Measurements from ENCODE around the gene RNASE12. TPM values are rescaled to one million over a fixed set of nuclear protein-coding genes. Genes with fewer than 3 reads are reported as not detected.

RNASE12 gene
- total and polyA plus RNA-seq, 7 donors: not detected

GRCh38 chr14:20614038-20614840 is 23.1 kb upstream of the RNASE12 start:
- peak overlapping the region; percentile 74 for H3K4me3 ChIP-seq
- WGBS, 3 donors: 15 to 18% (median 17%) methylated on average over 17 of the region's 17 CpGs
- DNase-seq: no peak
- intact Hi-C loops (cut with DNase I): loop anchor here in 1 of 2 donors (5.0 to 10.0 kb wide), 2 partner anchors 243 to 361 kb away; no protein-coding TSS in a partner anchor
- TF ChIP-seq, protein P1, sequence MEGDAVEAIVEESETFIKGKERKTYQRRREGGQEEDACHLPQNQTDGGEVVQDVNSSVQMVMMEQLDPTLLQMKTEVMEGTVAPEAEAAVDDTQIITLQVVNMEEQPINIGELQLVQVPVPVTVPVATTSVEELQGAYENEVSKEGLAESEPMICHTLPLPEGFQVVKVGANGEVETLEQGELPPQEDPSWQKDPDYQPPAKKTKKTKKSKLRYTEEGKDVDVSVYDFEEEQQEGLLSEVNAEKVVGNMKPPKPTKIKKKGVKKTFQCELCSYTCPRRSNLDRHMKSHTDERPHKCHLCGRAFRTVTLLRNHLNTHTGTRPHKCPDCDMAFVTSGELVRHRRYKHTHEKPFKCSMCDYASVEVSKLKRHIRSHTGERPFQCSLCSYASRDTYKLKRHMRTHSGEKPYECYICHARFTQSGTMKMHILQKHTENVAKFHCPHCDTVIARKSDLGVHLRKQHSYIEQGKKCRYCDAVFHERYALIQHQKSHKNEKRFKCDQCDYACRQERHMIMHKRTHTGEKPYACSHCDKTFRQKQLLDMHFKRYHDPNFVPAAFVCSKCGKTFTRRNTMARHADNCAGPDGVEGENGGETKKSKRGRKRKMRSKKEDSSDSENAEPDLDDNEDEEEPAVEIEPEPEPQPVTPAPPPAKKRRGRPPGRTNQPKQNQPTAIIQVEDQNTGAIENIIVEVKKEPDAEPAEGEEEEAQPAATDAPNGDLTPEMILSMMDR (IDR thresholded peaks at IDR 0.05): no peak
- H3K27ac ChIP-seq: peak overlapping the region; percentile 62
- ATAC-seq: peak in 1 of 4 donors; percentile 2
- no peaks in the 10 kb centered on the region for H3K36me3 ChIP-seq (ENCODE audit: insufficient read depth in 1 of 2, low read depth in 1 of 2)
- H3K27me3 ChIP-seq (ENCODE audit: insufficient read depth in 3 of 3, low read length in 2 of 3): no peaks in the 10 kb centered on the region
- H3K9me3 ChIP-seq: no peaks in the 10 kb centered on the region
- peaks cover 29% of the 10 kb centered on the region for H3K4me1 ChIP-seq

- Histone ChIP-seq H3K36me3 (ENCODE audit: insufficient read depth in 1 of 2, low read depth in 1 of 2) (no peaks in the 10 kb centered on the region), H3K27ac (peak overlapping the region; percentile 62), H3K4me3 (peak overlapping the region; percentile 74), H3K9me3 (no peaks in the 10 kb centered on the region), H3K4me1 (peaks cover 29% of the 10 kb centered on the region), H3K27me3 (ENCODE audit: insufficient read depth in 3 of 3, low read length in 2 of 3) (no peaks in the 10 kb centered on the region)
- WGBS, 3 donors: 0 to 1% (median 0%) methylated on average over 34 of the region's 34 CpGs
- TF ChIP-seq, protein P1 (IDR thresholded peaks at IDR 0.05): peak; percentile 68
- intact Hi-C loops (cut with DNase I): loop anchor here in 1 of 2 donors (1.0 to 10.0 kb wide), 4 partner anchors 68 to 361 kb away; partner anchors contain the start of gene TEP1
- DNase-seq (peak; percentile 78 to 85), ATAC-seq (peak; percentile 78 to 84 (median 80))
Measured at GRCh38 chr14:20613094-20614037, 22.2 kb upstream of the RNASE12 start.

- Histone ChIP-seq H3K9me3 (no peaks in the 10 kb centered on the region), H3K27me3 (ENCODE audit: insufficient read depth in 3 of 3, low read length in 2 of 3) (no peaks in the 10 kb centered on the region), H3K36me3 (ENCODE audit: insufficient read depth in 1 of 2, low read depth in 1 of 2) (no peaks in the 10 kb centered on the region), H3K4me1 (peaks cover 29% of the 10 kb centered on the region), H3K27ac (peak overlapping the region; percentile 62), H3K4me3 (peak overlapping the region; percentile 74)
- DNase-seq (no peak), ATAC-seq (no peak)
- TF ChIP-seq, protein P1 (IDR thresholded peaks at IDR 0.05): no peak
- intact Hi-C loops (cut with DNase I): loop anchor here in 1 of 2 donors (2.0 to 10.0 kb wide), 3 partner anchors 200 to 362 kb away; partner anchors contain the start of gene TEP1
- WGBS, 3 donors: 35 to 46% (median 45%) methylated on average over 5 of the region's 5 CpGs
Measured at GRCh38 chr14:20612403-20612802, 21.2 kb upstream of the RNASE12 start.

DNA sequence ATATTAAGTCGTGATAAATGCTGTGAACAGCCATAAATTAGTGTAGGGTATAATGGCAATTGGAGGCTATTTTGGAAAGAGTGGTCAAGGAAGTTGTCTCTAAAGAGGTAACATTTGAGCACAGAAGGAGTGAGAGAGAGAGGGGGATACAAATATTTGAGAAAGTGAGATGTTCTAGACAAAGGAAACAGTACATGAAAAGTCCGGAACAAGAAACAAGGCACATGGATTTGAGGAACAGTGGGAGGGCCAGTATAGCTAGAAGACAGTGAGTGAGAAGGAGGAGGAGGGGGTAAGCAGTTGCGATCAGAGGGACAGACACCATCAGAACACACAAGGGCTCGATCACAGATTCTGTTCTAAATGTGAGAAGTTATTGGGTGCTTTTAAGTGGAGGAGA is 20.1 kb upstream of the RNASE12 start:
- TF ChIP-seq, protein P1 (IDR thresholded peaks at IDR 0.05): no peak
- ATAC-seq: no peak
- 33 to 50% (median 42%) methylated on average over 4 of the region's 4 CpGs for WGBS, 3 donors
- no peaks in the 10 kb centered on the region for H3K9me3 ChIP-seq
- H3K27me3 ChIP-seq (ENCODE audit: insufficient read depth in 3 of 3, low read length in 2 of 3): no peaks in the 10 kb centered on the region
- peaks cover 29% of the 10 kb centered on the region for H3K4me1 ChIP-seq
- no peak overlapping the region for H3K27ac ChIP-seq
- intact Hi-C loops (cut with DNase I): loop anchor here in 1 of 2 donors (1.0 to 10.0 kb wide), 3 partner anchors 246 to 364 kb away; partner anchors contain the start of gene TTC5
- H3K4me3 ChIP-seq: peak overlapping the region; percentile 84
- no peak for DNase-seq
- H3K36me3 ChIP-seq (ENCODE audit: insufficient read depth in 1 of 2, low read depth in 1 of 2): no peaks in the 10 kb centered on the region

Measured in psoas muscle (tissue), 8 donors.